A673 (cell line): ENCODE data around the gene DHRS12.

ENCODE experiments used
- EZH2 ChIP-seq: fragments of 200-600 bp; sonication (generic); IDR thresholded peaks from 2 replicates; pipeline ENCODE4 v1.6.1; 2017; ENCODE audit warnings: borderline replicate concordance, low read depth, mild to moderate bottlenecking, mixed read lengths, antibody characterized with exemption, low read length; ENCODE audit not compliant: poor library complexity, severe bottlenecking
- TF ChIP-seq, protein P1 (sequence below): fragments of 300-800, 200-600 bp; sonication (generic); conservative IDR thresholded peaks from 2 replicates; pipeline ENCODE4 v1.5.1; 2017; ENCODE audit warnings: low read depth, mild to moderate bottlenecking, antibody characterized with exemption, low read length, moderate library complexity, mixed read lengths

DNA sequence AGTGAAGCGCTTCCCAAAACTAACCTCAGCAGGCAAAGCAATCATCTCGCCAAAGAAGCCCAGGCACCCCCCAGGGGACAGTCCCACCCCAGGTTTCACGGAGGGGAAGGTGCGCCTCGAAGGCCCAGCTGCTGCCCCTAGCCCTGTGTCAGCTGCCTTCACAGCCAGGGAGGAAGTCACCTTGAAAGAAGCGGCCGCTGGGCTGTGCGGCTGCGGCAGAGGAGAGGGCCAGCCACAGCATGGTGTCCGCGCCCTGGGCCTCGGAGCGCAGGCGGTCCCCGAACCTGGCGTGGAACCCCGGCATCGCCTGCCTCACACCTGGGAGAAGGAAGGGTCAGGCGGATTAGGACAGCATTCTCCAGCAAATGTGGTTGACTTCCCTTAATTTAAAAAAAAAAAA lies 35.0 kb downstream of the DHRS12 start:
- TF ChIP-seq, protein P1, sequence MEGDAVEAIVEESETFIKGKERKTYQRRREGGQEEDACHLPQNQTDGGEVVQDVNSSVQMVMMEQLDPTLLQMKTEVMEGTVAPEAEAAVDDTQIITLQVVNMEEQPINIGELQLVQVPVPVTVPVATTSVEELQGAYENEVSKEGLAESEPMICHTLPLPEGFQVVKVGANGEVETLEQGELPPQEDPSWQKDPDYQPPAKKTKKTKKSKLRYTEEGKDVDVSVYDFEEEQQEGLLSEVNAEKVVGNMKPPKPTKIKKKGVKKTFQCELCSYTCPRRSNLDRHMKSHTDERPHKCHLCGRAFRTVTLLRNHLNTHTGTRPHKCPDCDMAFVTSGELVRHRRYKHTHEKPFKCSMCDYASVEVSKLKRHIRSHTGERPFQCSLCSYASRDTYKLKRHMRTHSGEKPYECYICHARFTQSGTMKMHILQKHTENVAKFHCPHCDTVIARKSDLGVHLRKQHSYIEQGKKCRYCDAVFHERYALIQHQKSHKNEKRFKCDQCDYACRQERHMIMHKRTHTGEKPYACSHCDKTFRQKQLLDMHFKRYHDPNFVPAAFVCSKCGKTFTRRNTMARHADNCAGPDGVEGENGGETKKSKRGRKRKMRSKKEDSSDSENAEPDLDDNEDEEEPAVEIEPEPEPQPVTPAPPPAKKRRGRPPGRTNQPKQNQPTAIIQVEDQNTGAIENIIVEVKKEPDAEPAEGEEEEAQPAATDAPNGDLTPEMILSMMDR, result no peak
- no peak for TF ChIP-seq EZH2
